Measurements from ENCODE around the gene ELOVL6. TPM values are rescaled to one million over a fixed set of nuclear protein-coding genes. Genes with fewer than 3 reads are reported as not detected.

Gene ELOVL6
- total RNA-seq, 1 experiment from 2014 or later, result 25.3 TPM

- Histone ChIP-seq H3K27ac (no peak overlapping the region), H3K4me3 (no peak overlapping the region), H3K79me2 (ENCODE audit: low read depth) (no peaks in the 10 kb centered on the region), H3K36me3 (ENCODE audit: low read depth) (no peaks in the 10 kb centered on the region), H3K9me2 (ENCODE audit: insufficient read depth) (no peaks in the 10 kb centered on the region), H2AFZ (no peak overlapping the region), H3F3A (ENCODE audit: insufficient read depth, low read depth) (no peaks in the 10 kb centered on the region), H3K27me3 (ENCODE audit: insufficient read depth, low read depth) (no peaks in the 10 kb centered on the region), H3K9me3 (ENCODE audit: insufficient read depth, low read depth) (peaks cover 4% of the 10 kb centered on the region; the same call in 1 of the 2 replicates), H4K20me1 (ENCODE audit: insufficient read depth) (no peaks in the 10 kb centered on the region), H3K4me2 (no peak overlapping the region), H3K4me1 (replicated peaks; ENCODE audit: insufficient read depth) (no peaks in the 10 kb centered on the region)
- TF ChIP-seq, protein P1, sequence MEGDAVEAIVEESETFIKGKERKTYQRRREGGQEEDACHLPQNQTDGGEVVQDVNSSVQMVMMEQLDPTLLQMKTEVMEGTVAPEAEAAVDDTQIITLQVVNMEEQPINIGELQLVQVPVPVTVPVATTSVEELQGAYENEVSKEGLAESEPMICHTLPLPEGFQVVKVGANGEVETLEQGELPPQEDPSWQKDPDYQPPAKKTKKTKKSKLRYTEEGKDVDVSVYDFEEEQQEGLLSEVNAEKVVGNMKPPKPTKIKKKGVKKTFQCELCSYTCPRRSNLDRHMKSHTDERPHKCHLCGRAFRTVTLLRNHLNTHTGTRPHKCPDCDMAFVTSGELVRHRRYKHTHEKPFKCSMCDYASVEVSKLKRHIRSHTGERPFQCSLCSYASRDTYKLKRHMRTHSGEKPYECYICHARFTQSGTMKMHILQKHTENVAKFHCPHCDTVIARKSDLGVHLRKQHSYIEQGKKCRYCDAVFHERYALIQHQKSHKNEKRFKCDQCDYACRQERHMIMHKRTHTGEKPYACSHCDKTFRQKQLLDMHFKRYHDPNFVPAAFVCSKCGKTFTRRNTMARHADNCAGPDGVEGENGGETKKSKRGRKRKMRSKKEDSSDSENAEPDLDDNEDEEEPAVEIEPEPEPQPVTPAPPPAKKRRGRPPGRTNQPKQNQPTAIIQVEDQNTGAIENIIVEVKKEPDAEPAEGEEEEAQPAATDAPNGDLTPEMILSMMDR (conservative IDR thresholded peaks at IDR 0.05), result no peak
- TF ChIP-seq EZH2 (IDR thresholded peaks at IDR 0.05; ENCODE audit: low read depth), result no peak
- BruUV-seq (replicated peaks), result no TSS peak
- POLR2A ChIA-PET (ENCODE audit: unreplicated experiment), result no interaction called here
- intact Hi-C loops (cut with micrococcal nuclease; ENCODE audit: unreplicated experiment), result no loop called here
- DNase-seq, result no peak
- CTCF ChIA-PET, result no interaction called here
Measured at GRCh38 chr4:110075891-110076290, 122.5 kb downstream of the ELOVL6 start.

- BruUV-seq (replicated peaks), result no TSS peak
- no peaks in the 10 kb centered on the region for H4K20me1 ChIP-seq (ENCODE audit: insufficient read depth)
- peaks cover 4% of the 10 kb centered on the region; the same call in 1 of the 2 replicates for H3K9me3 ChIP-seq (ENCODE audit: insufficient read depth, low read depth)
- no peak overlapping the region for H3K27ac ChIP-seq
- TF ChIP-seq, protein P1 (conservative IDR thresholded peaks at IDR 0.05), result no peak
- TF ChIP-seq EZH2 (IDR thresholded peaks at IDR 0.05; ENCODE audit: low read depth), result no peak
- POLR2A ChIA-PET (ENCODE audit: unreplicated experiment), result no interaction called here
- no peak overlapping the region for H3K4me2 ChIP-seq
- CTCF ChIA-PET, result no interaction called here
- no peaks in the 10 kb centered on the region for H3K4me1 ChIP-seq (replicated peaks; ENCODE audit: insufficient read depth)
- H3F3A ChIP-seq (ENCODE audit: insufficient read depth, low read depth), result no peaks in the 10 kb centered on the region
- no peak for DNase-seq
- H3K4me3 ChIP-seq, result no peak overlapping the region
- intact Hi-C loops (cut with micrococcal nuclease; ENCODE audit: unreplicated experiment), result no loop called here
- H2AFZ ChIP-seq, result no peak overlapping the region
- H3K79me2 ChIP-seq (ENCODE audit: low read depth), result no peaks in the 10 kb centered on the region
- H3K36me3 ChIP-seq (ENCODE audit: low read depth), result no peaks in the 10 kb centered on the region
- no peaks in the 10 kb centered on the region for H3K27me3 ChIP-seq (ENCODE audit: insufficient read depth, low read depth)
- H3K9me2 ChIP-seq (ENCODE audit: insufficient read depth), result no peaks in the 10 kb centered on the region
Measured at GRCh38 chr4:110075083-110075738, 123.2 kb downstream of the ELOVL6 start.

DNA sequence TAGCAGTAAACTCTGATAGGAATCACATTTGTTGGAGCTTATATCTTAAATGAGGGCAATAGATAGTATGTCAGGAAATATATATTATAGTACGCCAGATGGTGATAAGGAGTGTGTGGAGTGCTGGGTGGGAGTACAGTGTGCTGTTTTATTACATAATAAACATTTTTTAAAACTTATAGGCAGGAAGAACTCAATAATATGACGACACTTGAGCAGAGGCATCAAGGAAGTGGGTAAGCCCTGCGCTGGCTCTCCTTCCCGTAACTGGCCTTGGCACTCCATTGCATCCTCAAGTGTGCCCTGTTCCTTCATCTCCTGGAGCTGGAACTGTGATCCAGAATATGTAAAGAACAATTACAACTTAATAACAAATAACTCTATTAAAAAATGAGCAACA, 123.8 kb downstream of the ELOVL6 start:
- Histone ChIP-seq H3K79me2 (ENCODE audit: low read depth) (no peaks in the 10 kb centered on the region), H3K4me2 (no peak overlapping the region), H4K20me1 (ENCODE audit: insufficient read depth) (no peaks in the 10 kb centered on the region), H3K9me2 (ENCODE audit: insufficient read depth) (no peaks in the 10 kb centered on the region), H3K27ac (no peak overlapping the region), H3K27me3 (ENCODE audit: insufficient read depth, low read depth) (no peaks in the 10 kb centered on the region), H3K9me3 (ENCODE audit: insufficient read depth, low read depth) (peaks cover 4% of the 10 kb centered on the region; the same call in 1 of the 2 replicates), H3F3A (ENCODE audit: insufficient read depth, low read depth) (no peaks in the 10 kb centered on the region), H2AFZ (no peak overlapping the region), H3K4me3 (no peak overlapping the region), H3K4me1 (replicated peaks; ENCODE audit: insufficient read depth) (no peaks in the 10 kb centered on the region), H3K36me3 (ENCODE audit: low read depth) (no peaks in the 10 kb centered on the region)
- intact Hi-C loops (cut with micrococcal nuclease; ENCODE audit: unreplicated experiment), result no loop called here
- BruUV-seq (replicated peaks), result no TSS peak
- POLR2A ChIA-PET (ENCODE audit: unreplicated experiment), result no interaction called here
- CTCF ChIA-PET, result no interaction called here
- TF ChIP-seq, protein P1 (conservative IDR thresholded peaks at IDR 0.05), result no peak
- TF ChIP-seq EZH2 (IDR thresholded peaks at IDR 0.05; ENCODE audit: low read depth), result no peak
- DNase-seq, result no peak
